HCT116 (cell line): ENCODE results near the gene BTBD9. TPM values are rescaled to one million over a fixed set of nuclear protein-coding genes. Genes with fewer than 3 reads are reported as not detected.

Source experiments
- ATAC-seq: fragments of 200-7000 bp; cut with Tn5 transposase; 2 replicates; pipeline ENCODE4 v1.9.1; 2020; ENCODE audit warnings: mild to moderate bottlenecking, moderate library complexity
- BruUV-seq: library from RNA; stranded (reverse); fragments of 400-500 nt; replicated peaks from 2 replicates; lab custom pipeline; 2021; lab: Mats Ljungman, UMichigan
- CTCF ChIA-PET: fragments of 300-600 bp; sonication (Branson Sonifier 250); formaldehyde crosslinking; loops from one replicate; lab custom pipeline; 2021; ENCODE audit warnings: antibody characterized with exemption; lab: Charles Lee
- POLR2A ChIA-PET: fragments of 300-600, 350-600 bp; sonication (Branson Sonifier 250); formaldehyde crosslinking; loops from one replicate; lab custom pipeline; 2021; ENCODE audit warnings: antibody characterized with exemption; lab: Charles Lee
- RAD21 ChIA-PET, 2 experiments: fragments of 300-600 bp; sonication (Branson Sonifier 250); formaldehyde crosslinking; loops; one replicate each; lab custom pipeline; 2023; ENCODE audit warnings: low total read pairs in 2 of 2; ENCODE audit not compliant: uncharacterized antibody in 2 of 2, unreplicated experiment in 2 of 2, low non-redundant PET in 1 of 2; lab: Charles Lee
- DNase-seq: peaks from one replicate; pipeline ENCODE4 v3.0.0-alpha.2; 2010; ENCODE audit warnings: low read depth, low spot score
- H2AFZ ChIP-seq: fragments of 200-600 bp; shearing (Covaris generic), sonication (generic); 2 replicates; pipeline ENCODE4 v1.6.1; 2017; ENCODE audit warnings: low read depth, mixed run types, mixed read lengths, antibody characterized with exemption, low read length; ENCODE audit not compliant: poor library complexity, severe bottlenecking
- H3K27ac ChIP-seq: 2 replicates; pipeline ENCODE4 v1.5.1; 2012; ENCODE audit warnings: low read depth, low read length
- H3K27me3 ChIP-seq: fragments of 200-600 bp; sonication (generic); 2 replicates; pipeline ENCODE4 v1.6.1; 2016; ENCODE audit warnings: mixed run types, low read length, mixed read lengths; ENCODE audit not compliant: insufficient read depth
- H3K36me3 ChIP-seq, 2 experiments: fragments of 200-500 bp in 1 of 2; fragments of 200-600 bp in 1 of 2; sonication (Bioruptor generic) in 1 of 2; sonication (generic) in 1 of 2; 2 replicates each; pipeline versions ENCODE4 v1.5.1 to v1.6.1; 2014 to 2016; ENCODE audit warnings: low read length in 2 of 2, inconsistent platforms in 1 of 2, mixed read lengths in 1 of 2, mixed run types in 1 of 2; ENCODE audit not compliant: insufficient read depth in 2 of 2, control insufficient read depth in 1 of 2
- H3K4me1 ChIP-seq, 2 experiments: fragments of 200-600 bp in 1 of 2; sonication (generic) in 1 of 2; 2 replicates each; pipeline versions ENCODE4 v1.5.1 to v1.6.1; 2012 to 2017; ENCODE audit warnings: low read length in 2 of 2, inconsistent platforms in 1 of 2, mild to moderate bottlenecking in 1 of 2, mixed read lengths in 1 of 2, mixed run types in 1 of 2, moderate library complexity in 1 of 2; ENCODE audit not compliant: insufficient read depth in 2 of 2, control insufficient read depth in 1 of 2
- H3K4me2 ChIP-seq: fragments of 200-600 bp; sonication (generic); 2 replicates; pipeline ENCODE4 v1.6.1; 2017; ENCODE audit warnings: mixed run types, low read length, mixed read lengths
- H3K4me3 ChIP-seq, 2 experiments: fragments of 200-600 bp in 1 of 2; sonication (generic) in 1 of 2; replicated peaks in 1 of 2; 2 replicates each; pipeline ENCODE4 v1.5.1; 2011 to 2016; ENCODE audit warnings: low read length in 2 of 2, control low read depth in 1 of 2, low read depth in 1 of 2, mild to moderate bottlenecking in 1 of 2, mixed read lengths in 1 of 2, mixed run types in 1 of 2
- H3K79me2 ChIP-seq: fragments of 200-600 bp; sonication (generic); 2 replicates; pipeline ENCODE4 v1.6.1; 2017; ENCODE audit warnings: mild to moderate bottlenecking, mixed run types, low read length, moderate library complexity, mixed read lengths; ENCODE audit not compliant: insufficient read depth
- H3K9ac ChIP-seq: fragments of 200-600 bp; sonication (generic); 2 replicates; pipeline ENCODE4 v1.6.1; 2016; ENCODE audit warnings: low read length, mixed read lengths
- H3K9me2 ChIP-seq: fragments of 200-600 bp; sonication (generic), shearing (Covaris generic); 2 replicates; pipeline ENCODE4 v1.6.1; 2017; ENCODE audit warnings: mixed run types, mild to moderate bottlenecking, moderate library complexity; ENCODE audit not compliant: insufficient read depth
- H3K9me3 ChIP-seq, 2 experiments: fragments of 200-500 bp in 1 of 2; fragments of 200-600 bp in 1 of 2; sonication (Bioruptor generic) in 1 of 2; sonication (generic) in 1 of 2; 2 replicates each; pipeline ENCODE4 v1.6.1; 2014 to 2017; ENCODE audit warnings: low read length in 2 of 2, mixed read lengths in 2 of 2, inconsistent platforms in 1 of 2, low read depth in 1 of 2, mild to moderate bottlenecking in 1 of 2, mixed run types in 1 of 2, moderate library complexity in 1 of 2; ENCODE audit not compliant: control insufficient read depth in 1 of 2, insufficient read depth in 1 of 2
- H4K20me1 ChIP-seq: fragments of 200-600 bp; sonication (generic), shearing (Covaris generic); 2 replicates; pipeline ENCODE4 v1.6.1; 2017; ENCODE audit warnings: mixed run types, mild to moderate bottlenecking, moderate library complexity; ENCODE audit not compliant: insufficient read depth
- ATF3 ChIP-seq: IDR thresholded peaks from 2 replicates; pipeline ENCODE4 v1.6.1; 2012
- CEBPB ChIP-seq: IDR thresholded peaks from 2 replicates; pipeline ENCODE4 v1.6.1; 2012; ENCODE audit warnings: low read depth
- CTCF ChIP-seq, 3 experiments: fragments of 200-600 bp in 1 of 3; sonication (generic) in 1 of 3; IDR thresholded peaks in 2 of 3; conservative IDR thresholded peaks in 1 of 3; 2 replicates each; pipeline ENCODE4 v1.5.1; 2012 to 2017; ENCODE audit warnings: low read depth in 2 of 3, low read length in 2 of 3, antibody characterized with exemption in 1 of 3, borderline replicate concordance in 1 of 3, control low read depth in 1 of 3, mild to moderate bottlenecking in 1 of 3, mixed read lengths in 1 of 3, mixed run types in 1 of 3, moderate library complexity in 1 of 3; ENCODE audit not compliant: insufficient read depth in 1 of 3
- EGR1 ChIP-seq: IDR thresholded peaks from 2 replicates; pipeline ENCODE4 v1.6.1; 2012; ENCODE audit warnings: low read depth
- ELF1 ChIP-seq: IDR thresholded peaks from 2 replicates; pipeline ENCODE4 v1.6.1; 2012; ENCODE audit warnings: low read depth, borderline replicate concordance
- EZH2 ChIP-seq: fragments of 200-600 bp; sonication (generic); IDR thresholded peaks from 2 replicates; pipeline ENCODE4 v1.6.1; 2017; ENCODE audit warnings: antibody characterized with exemption, mixed run types
- EZH2phosphoT487 ChIP-seq: fragments of 200-600 bp; IDR thresholded peaks from 2 replicates; pipeline ENCODE4 v1.6.1; 2018; ENCODE audit warnings: antibody characterized with exemption, borderline replicate concordance
- FOSL1 ChIP-seq: IDR thresholded peaks from 2 replicates; pipeline ENCODE4 v1.6.1; 2012; ENCODE audit warnings: low read depth
- JUND ChIP-seq: IDR thresholded peaks from 2 replicates; pipeline ENCODE4 v1.6.1; 2012
- MAX ChIP-seq: IDR thresholded peaks from 2 replicates; pipeline ENCODE4 v1.6.1; 2012
- POLR2A ChIP-seq: IDR thresholded peaks from 2 replicates; pipeline ENCODE4 v1.7.0; 2011; ENCODE audit warnings: borderline replicate concordance; ENCODE audit not compliant: insufficient read depth, insufficient read length; ENCODE audit errors: extremely low read depth
- POLR2AphosphoS5 ChIP-seq: IDR thresholded peaks from 2 replicates; pipeline ENCODE4 v1.6.1; 2011; ENCODE audit warnings: mild to moderate bottlenecking, low read depth, low read length, moderate library complexity
- RAD21 ChIP-seq: IDR thresholded peaks from 2 replicates; pipeline ENCODE4 v1.6.1; 2012; ENCODE audit warnings: low read depth, mild to moderate bottlenecking
- REST ChIP-seq: IDR thresholded peaks from 2 replicates; pipeline ENCODE4 v1.6.1; 2012; ENCODE audit warnings: low read depth
- SIN3A ChIP-seq: IDR thresholded peaks from 2 replicates; pipeline ENCODE4 v1.6.1; 2012; ENCODE audit warnings: low read depth
- SP1 ChIP-seq: IDR thresholded peaks from 2 replicates; pipeline ENCODE4 v1.6.1; 2012; ENCODE audit warnings: low read depth
- SRF ChIP-seq: IDR thresholded peaks from 2 replicates; pipeline ENCODE4 v1.6.1; 2012; ENCODE audit warnings: low read depth
- TCF7L2 ChIP-seq: IDR thresholded peaks from 2 replicates; pipeline ENCODE4 v1.7.0; 2011; ENCODE audit warnings: borderline replicate concordance, inconsistent platforms; ENCODE audit not compliant: insufficient read depth, insufficient read length; ENCODE audit errors: extremely low read depth
- YY1 ChIP-seq: IDR thresholded peaks from 2 replicates; pipeline ENCODE4 v1.6.1; 2011; ENCODE audit warnings: low read length, low read depth, moderate library complexity, mild to moderate bottlenecking; ENCODE audit not compliant: insufficient replicate concordance; ENCODE audit errors: extremely low read depth
- ZFX ChIP-seq: fragments of 450-650 bp; IDR thresholded peaks from 2 replicates; pipeline ENCODE4 v1.6.1; 2017
- intact Hi-C: fragments of 100-400 bp; cut with micrococcal nuclease; formaldehyde crosslinking; loops from 2 replicates; pipeline ENCODE4 v1.10.0; 2022
- total RNA-seq: library from RNA; stranded (reverse); gene quantifications from one replicate; pipeline ENCODE4 v1.2.1, GENCODE V29; 2021; ENCODE audit not compliant: unreplicated experiment

The BTBD9 gene
- total RNA-seq, 1 experiment from 2014 or later: 10.9 TPM

- H3K36me3 ChIP-seq: no peaks in the 10 kb centered on the region
- RAD21 ChIA-PET: no interaction called here
- H2AFZ ChIP-seq: no peak overlapping the region
- intact Hi-C loops: no loop called here
- TF ChIP-seq ZFX (no peak), EZH2phosphoT487 (no peak), CTCF (IDR thresholded peaks at IDR 0.05 in 2 of 3, conservative IDR thresholded peaks at IDR 0.05 in 1 of 3; ENCODE audit: borderline replicate concordance in 1 of 3, insufficient read depth in 1 of 3, low read depth in 2 of 3, low read length in 2 of 3) (no peak), CEBPB (no peak), TCF7L2 (no peak), SIN3A (no peak), EGR1 (no peak), ATF3 (no peak), SP1 (no peak), POLR2A (no peak), RAD21 (no peak), EZH2 (no peak), SRF (no peak), POLR2AphosphoS5 (no peak), ELF1 (no peak), MAX (no peak), YY1 (no peak), JUND (no peak), REST (no peak), FOSL1 (no peak)
- TF ChIP-seq, all 23 proteins: peak for 0
- Histone ChIP-seq H3K9me3 (no peaks in the 10 kb centered on the region), H3K4me1 (no peaks in the 10 kb centered on the region), H4K20me1 (no peaks in the 10 kb centered on the region), H3K27me3 (no peaks in the 10 kb centered on the region), H3K27ac (no peak overlapping the region), H3K9me2 (no peaks in the 10 kb centered on the region), H3K4me3 (no peak overlapping the region), H3K9ac (no peak overlapping the region), H3K79me2 (no peaks in the 10 kb centered on the region), H3K4me2 (no peak overlapping the region)
- DNase-seq: no peak
- ChIA-PET CTCF (interaction anchor here (1.4 kb wide), 1 partner anchor 325 kb away, joined by 3 read pairs; no protein-coding TSS in a partner anchor), POLR2A (no interaction called here)
- no peak for ATAC-seq
- BruUV-seq: no TSS peak
Observed at GRCh38 chr6:38168699-38169098, 471.0 kb downstream of the BTBD9 start.
